Testis (tissue), 3 donors: ENCODE results near the gene COL2A1. TPM values are rescaled to one million over a fixed set of nuclear protein-coding genes. Genes with fewer than 3 reads are reported as not detected.

Experiments used
- DNase-seq: peaks from one replicate; pipeline ENCODE4 v3.0.0-alpha.2; 2019
- H3K27ac ChIP-seq, 2 donors: fragments of 200-600 bp; sonication (generic); one replicate each; pipeline ENCODE4 v1.5.1; 2019
- H3K27me3 ChIP-seq: fragments of 200-600 bp; sonication (generic); one replicate; pipeline ENCODE4 v1.5.1; 2019
- H3K36me3 ChIP-seq: fragments of 200-600 bp; sonication (generic); one replicate; pipeline ENCODE4 v1.5.1; 2017; ENCODE audit warnings: low read depth; ENCODE audit errors: missing control alignments
- H3K4me1 ChIP-seq: fragments of 200-600 bp; sonication (generic); one replicate; pipeline ENCODE4 v1.5.1; 2019
- H3K4me3 ChIP-seq, 2 donors: fragments of 200-600 bp; sonication (generic); one replicate each; pipeline ENCODE4 v1.5.1; 2017 to 2019
- H3K9me3 ChIP-seq: fragments of 200-600 bp; sonication (generic); one replicate; pipeline ENCODE4 v1.5.1; 2017
- CTCF ChIP-seq, 3 experiments: fragments of 450-650 bp in 2 of 3; fragments of 200-600 bp in 1 of 3; sonication (generic) in 1 of 3; IDR thresholded peaks; one replicate each; pipeline ENCODE4 v1.5.1; 2016 to 2019; ENCODE audit warnings: antibody characterized with exemption in 3 of 3, mild to moderate bottlenecking in 2 of 3, moderate library complexity in 1 of 3
- POLR2A ChIP-seq: fragments of 450-650 bp; IDR thresholded peaks from one replicate; pipeline ENCODE4 v1.6.1; 2017; ENCODE audit warnings: antibody characterized with exemption, mild to moderate bottlenecking, moderate library complexity
- WGBS, 2 donors: methylation state at CpG; one replicate each; pipeline ENCODE4 v1.1.5; 2018; 5-methylcytosine and 5-hydroxymethylcytosine counted together
- intact Hi-C: fragments of 100-400 bp; cut with DNase I; formaldehyde crosslinking; loops from one replicate; pipeline ENCODE4 v1.15.1; 2023; ENCODE audit warnings: low total_unique reads
- polyA plus RNA-seq: library from polyadenylated mRNA; stranded (reverse); fragments of 350-450 nt; fragmentation: Illumina TruSeq; extraction: RNeasy Lipid Tissue Mini Kit (QIAGEN cat#74804); gene quantifications from one replicate; pipeline ENCODE4 v1.2.3, GENCODE V29; 2014; ENCODE audit warnings: low read depth, low replicate concordance; ENCODE audit not compliant: insufficient read depth
- total RNA-seq, 2 donors: library from RNA; depleted of rRNA; stranded (reverse); fragments of >200 nt; gene quantifications; one replicate each; pipeline ENCODE4 v1.2.3, GENCODE V29; 2016

COL2A1 gene
- total and polyA plus RNA-seq, 3 donors from 2014 or later: 1.8 to 8.0 (median 2.8) TPM

GRCh38 chr12:48038085-48038484 lies 33.8 kb upstream of the COL2A1 start:
- intact Hi-C loops: no loop called here
- Histone ChIP-seq H3K27me3 (no peaks in the 10 kb centered on the region), H3K36me3 (no peaks in the 10 kb centered on the region), H3K4me1 (peaks cover 7% of the 10 kb centered on the region), H3K9me3 (no peaks in the 10 kb centered on the region), H3K27ac (no peak overlapping the region), H3K4me3 (no peak overlapping the region)
- 77 to 80% methylated on average over 5 of the region's 5 CpGs for WGBS, 2 donors
- TF ChIP-seq CTCF (IDR thresholded peaks at IDR 0.05) (no peak), POLR2A (no peak)
- DNase-seq: no peak

- H3K4me3 ChIP-seq: no peak overlapping the region
- no peaks in the 10 kb centered on the region for H3K27me3 ChIP-seq
- TF ChIP-seq POLR2A (no peak), CTCF (IDR thresholded peaks at IDR 0.05) (no peak)
- 40 to 42% methylated on average over 9 of the region's 9 CpGs for whole genome bisulfite sequencing, 2 donors
- H3K27ac ChIP-seq: no peak overlapping the region
- H3K36me3 ChIP-seq: no peaks in the 10 kb centered on the region
- no peak for DNase-seq
- intact Hi-C loops: no loop called here
- H3K4me1 ChIP-seq: peaks cover 7% of the 10 kb centered on the region
- no peaks in the 10 kb centered on the region for H3K9me3 ChIP-seq
Measured at GRCh38 chr12:48037267-48037915, 33.1 kb upstream of the COL2A1 start.

DNA sequence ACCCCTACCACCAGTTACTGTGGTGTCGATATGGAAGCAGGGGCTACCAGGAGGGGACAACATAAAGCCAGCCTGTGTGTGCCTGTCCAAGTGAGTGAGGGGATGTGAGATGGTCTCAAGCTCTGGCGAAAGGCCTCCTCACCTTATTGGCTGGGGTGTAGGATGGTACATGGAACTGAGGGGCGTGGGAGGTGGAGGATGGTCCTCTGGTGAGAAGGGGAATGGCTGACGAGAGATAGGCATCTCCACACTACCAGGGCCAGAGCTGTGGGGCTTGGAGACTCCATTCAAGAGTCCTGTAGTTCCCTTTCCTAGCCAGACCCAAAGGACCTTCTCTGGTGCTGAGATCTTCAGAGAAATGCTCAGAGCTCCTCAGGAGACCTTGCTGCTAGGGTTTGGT lies 32.5 kb upstream of the COL2A1 start:
- H3K27me3 ChIP-seq: no peaks in the 10 kb centered on the region
- intact Hi-C loops: no loop called here
- H3K36me3 ChIP-seq: no peaks in the 10 kb centered on the region
- H3K4me1 ChIP-seq: peaks cover 7% of the 10 kb centered on the region
- no peaks in the 10 kb centered on the region for H3K9me3 ChIP-seq
- H3K27ac ChIP-seq: no peak overlapping the region
- TF ChIP-seq CTCF (IDR thresholded peaks at IDR 0.05) (no peak), POLR2A (no peak)
- DNase-seq: no peak
- 93 to 100% methylated on average over 2 to 4 of the region's 4 CpGs for WGBS, 2 donors
- H3K4me3 ChIP-seq: no peak overlapping the region

DNA sequence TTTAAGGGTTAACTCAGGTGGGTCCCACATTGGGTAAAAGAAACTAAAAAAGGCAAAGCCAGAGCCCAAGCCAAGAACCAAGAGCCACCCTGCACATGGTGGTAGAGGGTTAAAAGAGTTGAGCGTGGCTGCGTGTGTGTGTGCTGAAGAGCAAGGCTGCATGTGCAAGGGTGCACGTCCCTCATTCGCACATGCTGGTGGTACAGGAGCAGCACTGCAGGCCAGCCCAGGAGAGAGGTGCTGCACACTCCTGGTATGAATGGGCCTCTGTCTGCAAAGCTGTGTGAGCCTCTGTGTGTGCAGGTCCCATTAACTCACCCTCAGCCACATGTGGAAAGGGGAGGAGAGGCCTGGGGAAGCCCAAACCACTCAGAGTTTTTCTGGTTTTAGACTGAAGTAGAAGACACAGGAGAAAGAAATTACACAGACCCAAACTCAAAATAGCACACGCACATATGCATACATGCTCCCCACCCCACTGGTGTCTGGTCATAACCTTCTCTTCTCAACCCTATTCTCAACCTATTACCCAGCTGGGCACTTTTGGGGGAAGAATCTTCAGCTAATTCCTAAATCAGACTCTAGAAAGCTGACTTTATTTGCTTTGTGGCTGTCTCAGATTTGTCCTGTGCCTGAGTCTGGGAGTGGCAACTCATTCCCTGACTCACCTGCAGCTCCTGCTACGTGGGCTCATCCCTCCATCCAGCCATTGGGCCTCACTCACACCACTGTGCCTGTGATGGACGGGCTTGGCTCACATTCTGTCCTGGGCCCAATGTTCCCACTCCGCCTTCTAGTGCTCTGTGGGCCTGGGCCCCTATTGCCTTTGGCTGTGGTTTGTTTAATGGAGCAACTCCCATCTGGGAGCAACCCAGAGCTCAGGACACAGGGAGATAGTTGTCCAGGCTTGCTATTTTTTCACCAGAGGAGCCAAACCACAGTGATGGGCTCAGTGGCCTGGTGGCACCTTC lies 30.8 kb upstream of the COL2A1 start:
- H3K9me3 ChIP-seq: no peaks in the 10 kb centered on the region
- DNase-seq: no peak
- no peak overlapping the region for H3K4me3 ChIP-seq
- intact Hi-C loops: no loop called here
- 90 to 93% methylated on average over 8 of the region's 8 CpGs for WGBS, 2 donors
- peaks cover 7% of the 10 kb centered on the region for H3K4me1 ChIP-seq
- no peaks in the 10 kb centered on the region for H3K27me3 ChIP-seq
- H3K36me3 ChIP-seq: no peaks in the 10 kb centered on the region
- no peak for TF ChIP-seq CTCF (IDR thresholded peaks at IDR 0.05)
- no peak for TF ChIP-seq POLR2A
- H3K27ac ChIP-seq: no peak overlapping the region
